ENCODE data around the gene RBCK1. TPM values are rescaled to one million over a fixed set of nuclear protein-coding genes. Genes with fewer than 3 reads are reported as not detected.

RBCK1 gene
- total and polyA plus RNA-seq, 2 donors (not counting 3 experiments of a cell fraction or from before 2014, with no cell fraction given) = 80.4 to 82.7 TPM

GRCh38 chr20:401682-402495, 6.2 kb upstream of the RBCK1 start:
- no peaks in the 10 kb centered on the region for H3K9me1 ChIP-seq (replicated peaks; ENCODE audit: control insufficient read depth, extremely low read depth, insufficient read depth, low read length)
- H3K9ac ChIP-seq (replicated peaks; ENCODE audit: extremely low read depth, insufficient read depth, low read length) = no peak overlapping the region
- no peaks in the 10 kb centered on the region for H3K4me1 ChIP-seq (ENCODE audit: control insufficient read depth, extremely low read depth, insufficient read depth, low read length)
- no peak overlapping the region for H2AFZ ChIP-seq (ENCODE audit: low read depth, low read length)
- no peaks in the 10 kb centered on the region for H4K20me1 ChIP-seq (replicated peaks; ENCODE audit: control insufficient read depth, extremely low read depth, insufficient read depth, low read length)
- no peak overlapping the region for H3K4me3 ChIP-seq (replicated peaks in 1 of 3; ENCODE audit: insufficient read depth in 1 of 3, low read depth in 1 of 3, low read length in 3 of 3)
- no TSS peak for BruUV-seq (replicated peaks)
- no peaks in the 10 kb centered on the region for H3K9me3 ChIP-seq (replicated peaks; ENCODE audit: control insufficient read depth, insufficient read depth, low read length)
- DNase-seq (ENCODE audit: low read depth, low spot score) = no peak
- no peak for FAIRE-seq
- no peak overlapping the region for H3K27ac ChIP-seq (ENCODE audit: insufficient read depth, low read depth, low read length)
- ChIA-PET POLR2A (interaction anchor here (0.7 kb wide), 1 partner anchor 11 kb away, joined by 11 read pairs; no protein-coding TSS in a partner anchor), CTCF (interaction anchor here (1.3 to 1.5 kb wide), 2 partner anchors 30 kb away, joined by 3 to 6 read pairs; no protein-coding TSS in a partner anchor)
- intact Hi-C loops (cut with micrococcal nuclease) (no loop called here), dilution Hi-C loops (cut with MboI; ENCODE audit: extremely low pct_ligation_motif_present, low sequenced_read_pairs) (no loop called here)
- TF ChIP-seq POLR2AphosphoS5 (IDR thresholded peaks at IDR 0.05; ENCODE audit: insufficient read depth, low read depth, low read length) (no peak), POLR2A (IDR thresholded peaks at IDR 0.05; ENCODE audit: low read depth, low read length) (no peak), GATA2 (IDR thresholded peaks at IDR 0.05; ENCODE audit: insufficient read depth, insufficient read length, low read depth, low read length) (no peak), MYC (IDR thresholded peaks at IDR 0.05; ENCODE audit: low read depth, low read length) (no peak), FOS (IDR thresholded peaks at IDR 0.05; ENCODE audit: borderline replicate concordance, insufficient read depth, low read length) (no peak), JUN (IDR thresholded peaks at IDR 0.05; ENCODE audit: borderline replicate concordance, insufficient read depth, insufficient read length, low read depth) (no peak), EZH2 (IDR thresholded peaks at IDR 0.05; ENCODE audit: borderline replicate concordance, low read depth, low read length, severe bottlenecking) (no peak)
- TF ChIP-seq, protein P1, sequence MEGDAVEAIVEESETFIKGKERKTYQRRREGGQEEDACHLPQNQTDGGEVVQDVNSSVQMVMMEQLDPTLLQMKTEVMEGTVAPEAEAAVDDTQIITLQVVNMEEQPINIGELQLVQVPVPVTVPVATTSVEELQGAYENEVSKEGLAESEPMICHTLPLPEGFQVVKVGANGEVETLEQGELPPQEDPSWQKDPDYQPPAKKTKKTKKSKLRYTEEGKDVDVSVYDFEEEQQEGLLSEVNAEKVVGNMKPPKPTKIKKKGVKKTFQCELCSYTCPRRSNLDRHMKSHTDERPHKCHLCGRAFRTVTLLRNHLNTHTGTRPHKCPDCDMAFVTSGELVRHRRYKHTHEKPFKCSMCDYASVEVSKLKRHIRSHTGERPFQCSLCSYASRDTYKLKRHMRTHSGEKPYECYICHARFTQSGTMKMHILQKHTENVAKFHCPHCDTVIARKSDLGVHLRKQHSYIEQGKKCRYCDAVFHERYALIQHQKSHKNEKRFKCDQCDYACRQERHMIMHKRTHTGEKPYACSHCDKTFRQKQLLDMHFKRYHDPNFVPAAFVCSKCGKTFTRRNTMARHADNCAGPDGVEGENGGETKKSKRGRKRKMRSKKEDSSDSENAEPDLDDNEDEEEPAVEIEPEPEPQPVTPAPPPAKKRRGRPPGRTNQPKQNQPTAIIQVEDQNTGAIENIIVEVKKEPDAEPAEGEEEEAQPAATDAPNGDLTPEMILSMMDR (IDR thresholded peaks at IDR 0.05; ENCODE audit: extremely low read depth in 1 of 2, insufficient read depth in 1 of 2, low read depth in 1 of 2, low read length in 2 of 2) = no peak
- H3K79me2 ChIP-seq (ENCODE audit: control insufficient read depth, insufficient read depth, low read length) = no peaks in the 10 kb centered on the region
- H3K27me3 ChIP-seq (ENCODE audit: control insufficient read depth in 2 of 2, insufficient read depth in 2 of 2, low read length in 2 of 2) = no peaks in the 10 kb centered on the region
- peaks cover 3 to 7% of the 10 kb centered on the region in 2 experiments for H3K36me3 ChIP-seq (ENCODE audit: control insufficient read depth in 2 of 2, extremely low read depth in 1 of 2, insufficient read depth in 2 of 2, low read length in 2 of 2)
- no peak overlapping the region for H3K4me2 ChIP-seq (ENCODE audit: insufficient read depth, low read length)

Measured in endothelial cell of umbilical vein (primary cell).